ENCODE measurements around the gene MACROD1.

DNA sequence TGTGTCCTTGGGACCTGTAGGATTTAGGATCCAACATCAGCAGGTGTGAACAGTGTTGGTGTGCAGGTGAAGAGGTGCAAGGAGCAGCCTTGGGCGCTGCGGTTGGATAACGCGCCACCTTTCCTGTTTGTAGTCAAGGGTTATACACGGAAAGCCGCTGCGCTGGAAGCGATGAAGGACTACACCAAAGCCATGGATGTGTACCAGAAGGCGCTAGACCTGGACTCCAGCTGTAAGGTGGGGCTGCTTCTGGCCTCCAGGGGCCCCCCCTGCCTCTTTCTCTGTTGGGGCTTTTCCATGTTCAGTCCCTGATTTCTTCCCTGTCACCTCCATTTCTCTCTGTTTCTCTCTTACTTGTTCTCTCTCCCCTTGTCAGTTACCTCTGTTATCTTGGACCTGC is 37.1 kb upstream of the MACROD1 start:
- TF ChIP-seq CTCF (IDR thresholded peaks at IDR 0.05) = no peak
- no peak for TF ChIP-seq POLR2A (IDR thresholded peaks at IDR 0.05)
- no peak for TF ChIP-seq EP300 (IDR thresholded peaks at IDR 0.05)
